Dedifferentiated amniotic fluid mesenchymal stem cell (primary cell): ENCODE measurements around the gene LRP10.

Source experiments
- DNase-seq: peaks from one replicate; pipeline ENCODE4 v3.0.0-alpha.2; 2016; ENCODE audit errors: extremely low spot score

Gene LRP10

GRCh38 chr14:22918804-22919600 lies 47.5 kb downstream of the LRP10 start, which contains the start of gene RBM23:
RBM23 (minus strand) TSS chr14:22919149.
- DNase-seq = peak; percentile 100

GRCh38 chr14:22919601-22919921 lies 48.0 kb downstream of the LRP10 start:
- DNase-seq = no peak

GRCh38 chr14:22920697-22921096 lies 49.2 kb downstream of the LRP10 start:
- DNase-seq = no peak

GRCh38 chr14:22922294-22922693 lies 50.8 kb downstream of the LRP10 start:
- no peak for DNase-seq

- DNase-seq = no peak
Observed at GRCh38 chr14:22923746-22924145, 52.2 kb downstream of the LRP10 start.

- no peak for DNase-seq
Observed at GRCh38 chr14:22925513-22925912, 54.0 kb downstream of the LRP10 start.

GRCh38 chr14:22926316-22926715 lies 54.8 kb downstream of the LRP10 start:
- no peak for DNase-seq

- DNase-seq = no peak
Observed at GRCh38 chr14:22928237-22929103, 56.9 kb downstream of the LRP10 start.

- peak; percentile 100 for DNase-seq
Observed at GRCh38 chr14:22929104-22929960, 57.8 kb downstream of the LRP10 start, which contains the start of gene PRMT5. PRMT5 (minus strand) TSS chr14:22929376; CDS start chr14:22929361, 15 bp downstream.

GRCh38 chr14:22929961-22930364 lies 58.4 kb downstream of the LRP10 start:
- DNase-seq = no peak
